Thyroid gland (tissue), 4 donors: ENCODE measurements around the gene LYPD3. TPM values are rescaled to one million over a fixed set of nuclear protein-coding genes. Genes with fewer than 3 reads are reported as not detected.

Experiments used
- DNase-seq, 2 donors: peaks; one replicate each; pipeline ENCODE4 v3.0.0-alpha.2; 2019
- H3K27ac ChIP-seq, 3 donors: fragments of 200-600 bp; sonication (generic); 1 replicate in 2 of 3; 2 replicates in 1 of 3; pipeline ENCODE4 v1.5.1; 2016 to 2019; ENCODE audit warnings: mild to moderate bottlenecking in 1 of 3, moderate library complexity in 1 of 3
- H3K27me3 ChIP-seq: fragments of 200-600 bp; sonication (generic); one replicate; pipeline ENCODE4 v1.5.1; 2019
- H3K36me3 ChIP-seq, 2 donors: fragments of 200-600 bp; sonication (generic); one replicate each; pipeline ENCODE4 v1.5.1; 2016 to 2019
- H3K4me1 ChIP-seq, 2 donors: fragments of 200-600 bp; sonication (generic); one replicate each; pipeline ENCODE4 v1.5.1; 2017 to 2019
- H3K4me3 ChIP-seq, 3 donors: fragments of 200-600 bp; sonication (generic); replicated peaks in 1 of 3; 1 replicate in 2 of 3; 2 replicates in 1 of 3; pipeline ENCODE4 v1.5.1; 2016; ENCODE audit warnings: mild to moderate bottlenecking in 1 of 3
- H3K9me3 ChIP-seq: fragments of 200-600 bp; sonication (generic); one replicate; pipeline ENCODE4 v1.5.1; 2017
- POLR2A ChIP-seq, 2 donors: fragments of 450-650 bp; IDR thresholded peaks; one replicate each; pipeline ENCODE4 v1.6.1; 2017; ENCODE audit warnings: antibody characterized with exemption in 2 of 2, mild to moderate bottlenecking in 2 of 2, moderate library complexity in 1 of 2
- WGBS, 2 donors: methylation state at CpG; one replicate each; pipeline ENCODE4 v1.1.5; 2017; 5-methylcytosine and 5-hydroxymethylcytosine counted together
- intact Hi-C: fragments of 100-400 bp; cut with DNase I; formaldehyde crosslinking; loops from one replicate; pipeline ENCODE4 v1.15.1; 2023
- total RNA-seq, 4 donors: library from RNA; depleted of rRNA; stranded (reverse); fragments of >200 nt; gene quantifications; one replicate each; pipeline ENCODE4 v1.2.3, GENCODE V29; 2016
- TF ChIP-seq, protein P1 (sequence below), 6 experiments: fragments of 200-600 bp in 3 of 6; fragments of 450-650 bp in 3 of 6; sonication (generic) in 3 of 6; IDR thresholded peaks; one replicate each; pipeline ENCODE4 v1.5.1; 2016 to 2019; ENCODE audit warnings: antibody characterized with exemption in 6 of 6, mild to moderate bottlenecking in 2 of 6, inconsistent platforms in 1 of 6, moderate library complexity in 1 of 6

The LYPD3 gene
- total RNA-seq, 4 donors from 2014 or later, result 0.78 TPM; not detected in 3

DNA sequence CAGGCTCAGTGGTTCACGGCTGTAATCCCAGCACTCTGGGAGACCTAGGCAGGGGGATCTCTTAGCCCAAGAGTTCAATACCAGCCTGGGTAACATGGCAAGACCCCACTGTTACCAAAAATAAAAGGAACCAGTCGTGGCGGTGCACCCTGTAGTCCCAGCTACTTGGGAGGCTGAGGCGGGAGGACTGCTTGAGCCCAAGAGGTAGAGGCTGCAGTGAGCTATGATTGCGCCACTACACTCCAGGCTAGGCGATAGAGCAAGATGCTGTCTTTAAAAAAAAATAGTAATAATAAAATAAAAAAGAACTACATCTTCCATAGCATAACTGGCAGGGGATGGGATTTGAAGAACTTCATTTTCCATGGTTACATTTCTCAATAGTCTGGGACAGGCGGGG lies 3.0 kb downstream of the LYPD3 start:
- no peaks in the 10 kb centered on the region for H3K9me3 ChIP-seq
- 93% methylated on average over 7 of the region's 7 CpGs for WGBS, 2 donors
- intact Hi-C loops, result loop anchor here (5.0 kb wide), 1 partner anchor 40 kb away; the partner anchor contains the start of gene PHLDB3

GRCh38 chr19:43461303-43461702 lies 4.1 kb downstream of the LYPD3 start:
- no peaks in the 10 kb centered on the region for H3K36me3 ChIP-seq
- no peaks in the 10 kb centered on the region for H3K27me3 ChIP-seq
- no peaks in the 10 kb centered on the region for H3K9me3 ChIP-seq
- 90 to 93% methylated on average over 11 of the region's 12 CpGs for WGBS, 2 donors
- intact Hi-C loops, result loop anchor here (5.0 kb wide), 1 partner anchor 41 kb away; the partner anchor contains the start of gene PHLDB3
- H3K4me1 ChIP-seq, result peaks cover 0 to 5% of the 10 kb centered on the region in 2 donors
- no peak overlapping the region for H3K27ac ChIP-seq
- H3K4me3 ChIP-seq, result no peak overlapping the region
- DNase-seq, result no peak
- no peak for TF ChIP-seq POLR2A (IDR thresholded peaks at IDR 0.05)
- TF ChIP-seq, protein P1, sequence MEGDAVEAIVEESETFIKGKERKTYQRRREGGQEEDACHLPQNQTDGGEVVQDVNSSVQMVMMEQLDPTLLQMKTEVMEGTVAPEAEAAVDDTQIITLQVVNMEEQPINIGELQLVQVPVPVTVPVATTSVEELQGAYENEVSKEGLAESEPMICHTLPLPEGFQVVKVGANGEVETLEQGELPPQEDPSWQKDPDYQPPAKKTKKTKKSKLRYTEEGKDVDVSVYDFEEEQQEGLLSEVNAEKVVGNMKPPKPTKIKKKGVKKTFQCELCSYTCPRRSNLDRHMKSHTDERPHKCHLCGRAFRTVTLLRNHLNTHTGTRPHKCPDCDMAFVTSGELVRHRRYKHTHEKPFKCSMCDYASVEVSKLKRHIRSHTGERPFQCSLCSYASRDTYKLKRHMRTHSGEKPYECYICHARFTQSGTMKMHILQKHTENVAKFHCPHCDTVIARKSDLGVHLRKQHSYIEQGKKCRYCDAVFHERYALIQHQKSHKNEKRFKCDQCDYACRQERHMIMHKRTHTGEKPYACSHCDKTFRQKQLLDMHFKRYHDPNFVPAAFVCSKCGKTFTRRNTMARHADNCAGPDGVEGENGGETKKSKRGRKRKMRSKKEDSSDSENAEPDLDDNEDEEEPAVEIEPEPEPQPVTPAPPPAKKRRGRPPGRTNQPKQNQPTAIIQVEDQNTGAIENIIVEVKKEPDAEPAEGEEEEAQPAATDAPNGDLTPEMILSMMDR (IDR thresholded peaks at IDR 0.05), result no peak

More for the DNA sequence above, 3.0 kb downstream of the LYPD3 start:
- Histone ChIP-seq H3K4me1 (peaks cover 0 to 5% of the 10 kb centered on the region in 2 donors), H3K36me3 (no peaks in the 10 kb centered on the region), H3K4me3 (no peak overlapping the region), H3K27ac (no peak overlapping the region), H3K27me3 (no peaks in the 10 kb centered on the region)
- DNase-seq, result no peak
- TF ChIP-seq, protein P1 (IDR thresholded peaks at IDR 0.05), result no peak
- no peak for TF ChIP-seq POLR2A (IDR thresholded peaks at IDR 0.05)

DNA sequence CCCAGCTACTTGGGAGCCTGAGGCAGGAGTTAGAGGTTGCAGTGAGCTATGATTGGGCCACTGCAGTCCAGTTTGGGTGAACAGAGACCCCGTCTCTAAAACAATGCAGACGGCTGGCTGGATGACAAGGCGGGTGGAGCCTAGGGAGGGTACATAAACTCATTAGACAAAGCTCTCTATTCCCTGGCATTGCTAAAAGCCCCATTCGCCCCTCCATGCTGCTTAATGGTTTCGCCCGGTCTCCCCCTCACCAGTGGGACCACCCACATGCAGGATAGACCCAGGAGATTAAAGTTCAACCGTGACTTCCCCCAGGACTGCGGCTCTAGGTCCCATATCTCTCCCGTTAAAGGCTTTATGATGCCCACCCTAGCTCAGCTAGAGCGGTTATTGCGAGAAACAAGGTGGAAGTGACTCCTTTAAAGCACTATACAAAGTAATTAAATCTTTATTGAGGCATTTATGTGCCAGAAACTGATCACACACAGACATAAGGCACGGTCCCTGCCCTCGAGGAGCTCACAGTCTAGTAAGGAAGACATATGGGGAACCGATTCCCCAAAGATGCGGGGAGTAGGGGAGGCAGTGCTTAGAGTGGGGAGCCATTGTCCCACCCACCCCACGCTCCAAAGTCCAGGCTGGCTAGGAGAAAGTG lies 4.9 kb downstream of the LYPD3 start:
- H3K36me3 ChIP-seq, result no peaks in the 10 kb centered on the region
- H3K4me3 ChIP-seq, result no peak overlapping the region
- H3K9me3 ChIP-seq, result no peaks in the 10 kb centered on the region
- no peak for DNase-seq
- H3K27ac ChIP-seq, result no peak overlapping the region
- H3K27me3 ChIP-seq, result no peaks in the 10 kb centered on the region
- H3K4me1 ChIP-seq, result peaks cover 0 to 5% of the 10 kb centered on the region in 2 donors
- WGBS, 2 donors, result 76 to 88% methylated on average over 15 to 16 of the region's 16 CpGs
- TF ChIP-seq, protein P1 (IDR thresholded peaks at IDR 0.05), result no peak
- no peak for TF ChIP-seq POLR2A (IDR thresholded peaks at IDR 0.05)
- intact Hi-C loops, result loop anchor here (5.0 kb wide), 1 partner anchor 42 kb away; the partner anchor contains the start of gene PHLDB3

DNA sequence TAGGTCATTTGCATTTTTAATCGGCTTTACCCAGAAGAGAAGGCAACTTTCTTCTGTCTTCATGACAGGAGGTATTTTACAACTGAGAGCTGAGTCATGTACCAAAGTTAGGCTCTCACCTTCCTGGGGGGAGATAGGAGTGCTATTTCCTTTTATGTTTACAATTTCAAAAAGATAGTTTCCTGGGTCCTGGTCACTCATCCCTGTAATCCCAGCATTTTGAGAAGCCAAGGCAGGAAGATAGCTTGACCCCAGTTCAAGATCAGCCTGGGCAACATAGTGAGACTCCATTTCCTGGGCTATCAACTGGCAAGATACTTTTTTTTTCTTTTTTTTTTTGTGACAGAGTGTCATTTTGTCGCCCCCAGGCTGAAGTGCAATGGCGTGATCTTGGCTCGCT lies 7.6 kb downstream of the LYPD3 start:
- DNase-seq, result no peak
- intact Hi-C loops, result no loop called here
- Histone ChIP-seq H3K4me3 (no peak overlapping the region), H3K4me1 (no peaks in the 10 kb centered on the region), H3K9me3 (no peaks in the 10 kb centered on the region), H3K27ac (no peak overlapping the region), H3K27me3 (no peaks in the 10 kb centered on the region), H3K36me3 (no peaks in the 10 kb centered on the region)
- WGBS, 2 donors, result 82 to 84% methylated on average over 4 of the region's 4 CpGs
- no peak for TF ChIP-seq POLR2A (IDR thresholded peaks at IDR 0.05)
- TF ChIP-seq, protein P1 (IDR thresholded peaks at IDR 0.05), result no peak

GRCh38 chr19:43455321-43456113 lies 9.9 kb downstream of the LYPD3 start:
- intact Hi-C loops, result no loop called here
- no peaks in the 10 kb centered on the region for H3K9me3 ChIP-seq
- WGBS, 2 donors, result 47 to 48% methylated on average over 10 of the region's 10 CpGs
- no peak overlapping the region for H3K4me3 ChIP-seq
- no peak overlapping the region for H3K27ac ChIP-seq
- no peaks in the 10 kb centered on the region for H3K36me3 ChIP-seq
- TF ChIP-seq POLR2A (IDR thresholded peaks at IDR 0.05), result no peak
- TF ChIP-seq, protein P1 (IDR thresholded peaks at IDR 0.05), result no peak
- no peak for DNase-seq
- no peaks in the 10 kb centered on the region for H3K4me1 ChIP-seq
- no peaks in the 10 kb centered on the region for H3K27me3 ChIP-seq
